HL-60/S4 treated with phorbol 12-myristate 13-acetate at 8.2 ng/mL for 4 days and 3 days (cell line): ENCODE data around the gene BARX1.
"Not testable (repeated sequence)": the region's sequence is repeated elsewhere in the genome, so short reads cannot be mapped to it uniquely, and the experiment has no call there.

Source experiments
- in situ Hi-C: fragments of 300-500 bp; cut with MboI; formaldehyde crosslinking; loops from 2 replicates; pipeline ENCODE4 v1.15.0; 2022; ENCODE audit warnings: low sequenced_read_pairs

Gene BARX1

DNA sequence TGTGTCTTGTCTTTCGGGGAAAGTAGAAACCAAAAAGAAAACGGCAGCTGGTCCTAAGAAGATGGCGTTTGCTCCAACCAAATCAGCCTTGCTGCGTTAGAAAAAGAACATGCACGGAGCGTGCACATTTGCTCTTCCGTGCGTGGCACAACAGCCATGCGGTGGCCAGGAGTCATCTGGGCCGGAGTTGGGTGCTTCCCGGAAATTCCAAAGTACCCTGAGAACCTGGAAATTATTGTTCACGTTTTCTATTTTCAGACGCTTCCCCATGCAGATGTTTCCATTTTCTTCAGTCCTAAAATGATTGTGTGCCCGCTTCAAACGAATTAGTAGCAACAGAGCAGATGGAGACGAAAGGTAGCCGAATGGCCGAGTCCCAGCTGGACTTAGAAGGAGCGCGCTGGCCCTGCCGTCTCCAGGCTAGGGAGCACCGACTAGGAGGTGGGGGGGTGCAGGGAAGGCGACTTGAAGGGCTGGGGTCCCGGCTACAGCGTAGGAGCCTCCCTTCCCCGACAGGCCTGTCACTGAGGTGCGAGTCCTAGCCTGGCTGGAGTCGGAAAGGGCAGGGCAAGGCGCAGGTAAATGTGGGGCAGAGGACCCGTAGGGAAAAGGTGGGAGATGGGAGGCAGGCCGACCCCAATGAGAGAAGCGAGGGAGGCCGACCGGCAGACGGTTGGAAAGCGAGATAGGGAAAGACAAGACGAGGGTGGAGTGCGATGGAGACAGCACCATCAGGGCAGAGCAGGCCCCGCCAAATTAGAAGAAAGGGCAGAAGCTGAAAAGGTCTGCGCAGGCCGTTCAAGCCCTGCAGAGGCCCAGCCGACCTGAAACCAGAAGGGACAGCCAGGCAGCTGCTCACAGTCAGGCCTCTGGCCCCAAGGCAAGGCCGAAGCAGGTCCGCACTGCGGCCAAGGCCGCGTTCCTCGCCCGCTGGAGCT lies 1.4 kb downstream of the BARX1 start:
- in situ Hi-C loops = loop anchor here (25.0 kb wide), 2 partner anchors 266 to 791 kb away; no protein-coding TSS in a partner anchor

DNA sequence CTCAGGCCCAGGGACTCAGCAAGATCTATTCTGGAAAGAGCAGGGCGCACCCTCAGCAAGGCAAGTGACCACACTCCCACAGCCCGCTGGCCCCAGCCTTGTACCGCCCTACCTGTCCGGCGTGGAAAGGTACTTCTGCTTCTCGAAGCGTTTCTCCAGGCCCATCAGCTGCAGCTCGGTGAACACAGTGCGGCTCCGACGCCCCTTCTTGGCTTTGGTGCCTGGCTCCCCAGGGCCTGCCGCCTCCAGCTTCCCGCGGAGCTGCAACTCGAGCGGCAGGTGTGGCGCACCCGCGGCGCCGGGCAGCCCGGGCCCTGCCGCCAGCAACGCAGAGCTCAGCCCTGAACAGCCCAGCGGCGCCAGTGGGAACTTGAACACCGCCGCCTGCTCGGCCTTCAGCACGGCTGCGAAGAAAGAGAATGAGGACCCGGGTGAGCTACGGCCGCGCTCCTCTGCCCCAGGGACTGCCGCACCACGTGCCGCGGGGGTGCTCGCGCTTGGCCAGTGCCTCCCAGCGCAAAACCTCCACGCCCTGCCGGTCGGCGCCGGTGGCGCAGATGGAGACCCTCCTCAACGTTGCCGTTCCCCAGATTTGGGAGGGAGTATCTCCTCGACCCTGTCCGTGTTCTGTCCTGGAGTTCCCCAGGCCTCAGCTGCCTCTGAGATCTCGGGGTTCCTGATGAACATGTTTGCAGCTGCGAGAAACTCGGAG lies 2.2 kb downstream of the BARX1 start:
- in situ Hi-C loops = loop anchor here (25.0 kb wide), 2 partner anchors 266 to 791 kb away; no protein-coding TSS in a partner anchor

DNA sequence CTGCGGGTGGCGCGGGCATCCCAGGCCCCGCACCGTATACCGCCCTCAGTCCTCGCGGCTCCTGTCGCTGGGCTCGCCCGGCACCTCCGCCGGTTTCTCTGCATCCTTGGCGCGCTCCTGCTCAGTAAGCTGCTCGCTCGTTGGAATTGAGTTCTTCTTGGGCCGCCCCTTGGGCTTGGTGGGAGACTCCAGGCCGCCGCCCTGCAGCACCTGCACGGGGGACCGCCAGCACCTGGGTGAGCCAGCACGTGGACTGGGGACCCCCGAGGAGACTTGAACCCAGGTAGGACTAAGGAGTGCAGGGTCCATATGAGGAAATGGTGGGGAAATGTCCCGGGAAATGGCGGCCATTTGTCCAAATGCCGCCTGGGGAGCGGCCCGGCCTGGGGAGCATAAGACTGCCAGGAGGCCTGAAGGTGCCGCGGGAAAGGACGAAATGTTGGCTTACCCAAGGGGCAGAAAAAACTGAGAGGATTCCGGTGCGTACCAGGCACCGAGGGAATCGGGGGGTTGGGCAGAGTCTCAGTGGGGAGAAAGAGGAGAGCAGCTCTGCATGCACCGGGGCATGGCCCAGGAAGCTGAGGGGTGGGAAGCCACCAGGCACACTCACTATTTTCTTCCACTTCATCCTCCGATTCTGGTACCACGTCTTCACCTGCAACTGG lies 2.9 kb downstream of the BARX1 start:
- in situ Hi-C loops = loop anchor here (25.0 kb wide), 2 partner anchors 265 to 790 kb away; no protein-coding TSS in a partner anchor

DNA sequence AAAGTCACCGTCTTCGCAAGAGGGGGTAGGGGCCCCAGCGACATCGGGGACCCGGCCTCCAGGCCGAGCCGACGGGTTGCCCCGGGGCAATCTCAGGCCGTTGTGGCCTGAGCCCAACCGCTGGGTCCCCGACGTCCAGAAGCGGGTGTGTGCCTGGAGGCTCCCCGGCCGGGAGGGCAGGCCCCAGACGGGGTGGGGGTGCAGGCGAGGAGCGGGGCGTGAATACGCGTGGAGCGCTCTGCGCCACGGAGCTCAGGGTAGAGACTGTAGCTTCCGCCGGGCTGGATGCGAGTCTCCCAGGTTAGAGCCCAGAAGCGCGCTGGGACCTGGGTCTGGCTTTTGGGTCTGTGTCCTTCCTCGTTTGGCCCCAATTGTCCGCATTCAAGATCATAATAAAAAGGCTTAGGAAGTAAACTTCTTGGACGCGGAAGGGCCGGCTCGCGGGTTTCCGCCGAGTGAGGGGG lies 3.5 kb downstream of the BARX1 start:
- in situ Hi-C loops = loop anchor here (25.0 kb wide), 2 partner anchors 264 to 789 kb away; no protein-coding TSS in a partner anchor

DNA sequence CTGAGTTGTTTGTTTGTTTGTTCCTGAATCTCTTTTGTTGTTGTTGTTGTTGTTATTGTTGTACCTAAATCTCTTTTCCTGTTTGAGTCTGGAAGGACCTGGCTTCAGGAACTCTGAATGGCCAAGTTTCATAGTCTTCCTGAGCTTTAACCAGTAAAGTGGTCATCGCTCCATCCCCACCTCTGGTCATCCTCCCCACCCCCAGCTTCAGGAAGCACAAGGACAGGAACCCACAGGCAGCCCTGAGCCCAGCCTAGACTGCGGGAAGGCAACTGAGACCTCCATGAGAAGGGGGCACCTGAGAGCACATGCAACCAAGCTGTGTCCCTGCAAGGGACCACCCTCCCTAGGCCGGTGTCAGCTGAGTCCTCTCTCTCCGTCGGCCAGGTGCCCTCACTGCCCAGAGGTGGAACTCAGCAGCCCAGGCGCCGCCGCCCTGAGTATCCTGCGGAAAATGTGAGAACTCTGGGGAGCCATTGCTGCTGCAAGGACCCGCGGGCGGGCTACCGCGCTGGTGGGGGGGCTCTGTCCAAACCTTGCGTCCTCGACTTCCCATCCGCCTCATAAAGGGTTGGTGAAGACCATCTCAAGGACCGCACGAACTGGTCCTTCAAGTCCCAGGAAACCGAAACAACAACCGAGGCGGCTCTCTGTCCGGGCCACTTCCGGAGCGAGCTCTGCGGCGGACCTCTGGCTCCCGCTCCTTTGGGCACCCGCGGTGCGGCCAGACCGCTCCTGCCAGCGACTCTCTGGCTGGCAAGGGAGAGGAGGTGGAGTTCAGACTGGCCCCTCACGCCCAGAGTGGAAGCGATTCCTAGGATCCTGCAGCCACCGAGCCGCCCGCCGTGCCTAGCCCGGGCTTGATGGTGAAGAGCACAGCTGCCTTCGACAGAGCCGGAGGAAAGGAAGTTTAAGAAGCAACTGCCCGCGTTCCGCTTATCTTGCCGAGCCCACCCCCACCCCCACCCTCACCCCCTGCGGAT lies 4.2 kb downstream of the BARX1 start:
- in situ Hi-C loops = loop anchor here (25.0 kb wide), 2 partner anchors 264 to 789 kb away; no protein-coding TSS in a partner anchor

DNA sequence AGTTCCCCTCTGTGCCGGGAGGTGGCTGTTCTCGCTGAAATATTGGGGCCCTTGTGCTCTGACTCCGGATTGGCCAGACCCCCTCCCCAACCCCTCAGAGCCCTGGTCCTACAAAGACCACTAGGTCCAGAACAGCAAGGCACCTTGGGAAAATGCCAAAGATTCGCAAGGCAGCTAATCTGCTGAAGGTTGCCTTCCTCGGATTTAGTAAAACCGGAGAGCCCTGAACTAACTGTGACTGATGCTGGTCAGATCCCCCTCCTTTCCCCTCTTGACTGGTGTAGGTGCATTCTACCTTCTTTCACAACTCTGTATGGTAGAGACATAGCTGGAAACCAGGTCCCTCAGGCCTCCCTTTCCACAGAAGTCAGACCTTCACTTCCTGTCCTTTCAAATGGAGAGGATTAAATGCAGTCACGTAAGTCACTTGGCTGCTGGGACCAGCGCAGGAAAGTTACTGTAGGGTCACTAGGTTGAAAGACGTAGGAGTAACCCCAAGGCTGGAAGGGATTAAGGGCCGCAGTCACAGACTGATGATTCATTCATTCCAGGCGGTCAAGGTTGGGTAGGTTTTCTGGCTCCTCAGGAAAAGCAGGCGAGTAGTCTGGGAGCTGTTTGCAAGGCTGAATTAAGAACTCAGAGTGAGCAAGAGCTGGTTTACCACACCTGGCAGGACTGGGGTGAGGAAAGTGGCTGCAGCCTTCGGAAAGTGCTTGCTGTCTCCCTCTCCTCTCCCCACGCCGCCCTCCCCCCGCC lies 5.3 kb downstream of the BARX1 start:
- in situ Hi-C loops = loop anchor here (25.0 kb wide), 2 partner anchors 263 to 788 kb away; no protein-coding TSS in a partner anchor

DNA sequence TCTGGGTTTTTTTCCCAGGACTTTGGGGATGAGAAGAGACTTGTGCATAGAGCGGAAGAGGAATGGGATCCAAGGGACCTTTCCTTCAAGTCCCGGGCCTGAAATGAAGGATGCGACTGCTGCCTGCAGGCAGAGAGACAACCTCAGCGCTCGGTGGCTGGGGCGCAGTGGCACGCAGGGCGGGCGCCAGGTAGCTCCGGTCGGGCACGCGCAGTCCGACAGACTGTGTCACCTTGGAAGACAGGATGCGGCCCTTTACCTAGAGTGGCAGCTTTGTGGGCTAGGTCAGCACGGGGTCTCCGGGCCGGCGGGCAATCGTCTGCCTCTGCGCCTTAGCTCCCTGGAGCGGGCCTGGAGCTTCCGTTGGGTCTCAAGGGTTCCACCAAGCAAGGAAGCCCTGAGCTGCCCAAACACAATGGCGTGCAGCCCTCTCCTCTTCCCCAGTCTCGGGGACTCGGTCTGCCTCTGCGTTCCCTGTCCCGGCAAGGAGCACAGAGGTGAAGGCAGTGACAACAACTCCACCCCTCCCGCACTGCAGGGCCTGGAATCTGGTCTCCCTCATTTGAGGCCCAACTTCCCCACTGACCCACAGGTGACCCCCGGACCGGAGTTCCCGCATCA lies 6.0 kb downstream of the BARX1 start:
- in situ Hi-C loops = no loop called here

DNA sequence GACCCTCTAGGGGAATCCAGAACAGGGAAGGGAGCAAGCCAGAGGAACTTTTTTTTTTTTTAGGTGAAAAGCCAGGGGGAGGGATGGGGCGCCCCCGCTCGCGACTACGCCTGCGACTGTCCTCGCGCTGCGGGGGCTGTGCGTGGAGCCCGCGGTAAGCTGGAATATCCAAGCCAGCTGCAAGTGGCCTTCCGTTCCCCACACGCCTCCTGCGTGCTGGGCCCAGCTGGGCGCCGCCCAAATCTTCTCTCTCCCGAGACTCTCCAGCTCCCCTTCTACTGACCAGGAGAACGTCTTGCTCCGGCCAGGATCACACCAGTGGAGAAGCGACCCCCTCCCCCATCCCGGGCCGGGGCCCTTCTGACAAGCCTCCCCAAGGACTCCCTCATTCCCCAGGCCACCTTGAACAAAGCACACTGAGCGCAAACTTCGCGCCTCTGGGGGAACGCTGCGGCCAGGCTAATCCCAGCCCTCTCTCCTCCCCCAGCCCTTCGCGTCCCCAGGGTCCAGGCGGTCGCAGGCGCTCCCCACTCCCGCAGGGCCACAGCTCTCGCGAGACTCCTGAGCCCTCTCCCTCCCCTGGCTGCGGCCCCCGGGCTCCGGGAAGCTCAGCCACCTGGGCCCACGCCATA lies 6.6 kb downstream of the BARX1 start:
- in situ Hi-C loops = no loop called here

DNA sequence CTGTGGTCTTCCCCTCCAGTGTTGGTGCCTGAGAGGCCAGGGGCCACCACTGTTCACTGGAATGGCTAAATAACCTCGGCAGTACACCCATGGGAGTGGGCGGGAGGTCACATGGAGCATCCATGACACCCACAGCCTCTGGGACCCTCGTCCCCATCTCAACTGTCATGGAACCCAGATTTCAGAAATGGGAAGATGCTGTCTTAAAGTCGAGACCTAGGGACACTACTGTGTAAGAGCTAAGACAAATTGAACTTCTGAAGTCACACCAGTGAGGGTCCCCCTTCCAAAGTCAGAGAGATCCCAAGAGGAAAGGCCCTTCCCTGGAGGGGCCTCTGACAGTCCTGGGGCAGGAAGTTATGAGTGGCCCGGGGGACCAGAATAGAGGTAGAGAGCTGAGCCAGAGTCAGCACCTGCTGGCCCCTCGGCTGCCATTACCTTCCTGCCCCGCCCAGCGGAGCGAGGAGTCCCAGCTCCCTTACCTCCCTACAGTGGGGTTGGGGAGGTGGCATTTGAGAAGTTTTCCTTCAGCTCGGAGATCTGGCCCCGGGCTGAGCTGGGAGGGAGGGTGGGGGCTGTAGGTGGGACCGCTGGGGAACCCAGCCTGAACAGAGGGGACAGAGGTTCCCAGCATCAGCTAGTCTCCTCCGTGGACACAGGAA lies 7.6 kb downstream of the BARX1 start:
- in situ Hi-C loops = no loop called here

DNA sequence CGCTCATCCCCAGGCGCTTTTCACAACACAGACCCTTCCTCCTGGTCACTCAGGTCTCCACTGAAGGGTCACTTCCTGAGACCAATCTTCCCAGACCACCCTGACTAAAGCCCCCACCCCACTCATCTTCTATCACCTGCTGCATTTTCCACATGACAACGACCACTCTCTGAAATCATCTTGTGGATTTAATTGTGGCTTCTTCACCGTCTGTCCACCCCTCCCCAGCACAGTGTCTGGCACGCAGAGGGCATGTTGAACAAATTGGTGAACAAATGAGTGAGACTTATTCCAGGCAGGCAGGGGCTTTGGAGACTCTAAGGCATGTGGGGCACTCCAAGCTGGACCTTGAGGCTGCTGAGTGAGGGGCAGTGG lies 8.8 kb downstream of the BARX1 start:
- in situ Hi-C loops = no loop called here

DNA sequence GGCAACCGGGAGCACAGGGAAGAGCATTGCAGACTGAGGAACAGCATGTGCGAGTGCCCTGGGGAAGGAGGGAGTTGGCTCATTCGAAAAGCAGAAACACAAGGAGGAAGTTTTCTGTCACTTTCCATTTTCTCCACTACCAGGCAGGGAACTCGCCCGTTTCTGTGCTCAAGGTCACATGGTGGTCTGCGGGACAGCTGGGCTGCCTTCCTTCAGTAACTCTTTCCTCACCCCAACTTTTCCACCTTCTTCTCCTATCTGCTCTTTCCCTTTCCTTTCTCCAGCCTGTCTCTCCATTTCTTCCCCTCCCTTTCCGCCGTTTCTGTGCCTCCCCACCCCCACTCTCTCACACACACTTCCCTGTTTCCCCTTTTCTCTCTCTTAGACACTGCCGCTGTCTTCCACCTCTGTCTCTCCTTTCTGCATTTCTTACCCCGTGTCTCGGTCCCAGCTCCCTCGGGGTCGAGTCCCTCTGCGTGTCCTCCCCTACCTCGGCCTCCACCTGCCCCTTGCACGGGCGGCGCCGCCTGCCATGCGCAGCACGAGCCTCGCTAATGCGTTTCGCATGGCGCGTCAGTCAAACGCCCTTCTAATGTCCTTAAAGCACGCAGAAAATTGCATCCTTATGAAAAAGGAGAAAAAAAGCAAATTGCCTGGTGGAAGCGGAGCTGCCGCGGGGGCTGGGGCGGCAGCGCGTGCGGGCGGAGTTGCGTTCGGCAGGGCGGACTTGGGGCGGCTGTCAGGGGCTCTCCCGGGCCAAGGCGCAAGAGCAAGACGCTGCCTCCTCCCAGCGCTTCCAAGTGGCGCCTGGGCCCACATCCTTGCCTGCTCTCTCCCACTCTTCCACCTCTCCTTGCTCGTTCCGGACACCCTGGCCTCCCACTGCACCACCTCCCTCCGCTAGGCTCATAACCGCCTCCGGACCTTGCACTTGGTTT lies 9.5 kb downstream of the BARX1 start:
- in situ Hi-C loops = no loop called here

DNA sequence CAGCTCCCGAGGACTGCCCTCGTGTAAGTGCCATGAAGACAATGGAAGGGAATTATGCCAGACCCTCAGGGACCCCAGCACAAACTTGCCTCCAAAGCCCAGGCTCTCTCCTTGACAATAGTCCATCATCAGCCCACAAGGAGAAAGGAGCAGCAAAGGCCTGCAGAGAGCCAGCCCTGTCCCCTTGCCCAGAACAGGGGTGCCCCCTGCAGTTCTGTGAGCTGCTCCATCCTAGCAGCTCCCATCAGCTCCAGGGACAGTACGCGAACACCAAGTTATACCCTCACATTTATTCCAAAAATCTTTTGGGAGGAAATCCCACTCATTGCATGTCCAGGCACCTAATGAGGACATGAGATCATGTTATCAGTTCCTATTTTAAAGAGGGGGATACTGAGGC lies 11.1 kb downstream of the BARX1 start:
- in situ Hi-C loops = no loop called here

DNA sequence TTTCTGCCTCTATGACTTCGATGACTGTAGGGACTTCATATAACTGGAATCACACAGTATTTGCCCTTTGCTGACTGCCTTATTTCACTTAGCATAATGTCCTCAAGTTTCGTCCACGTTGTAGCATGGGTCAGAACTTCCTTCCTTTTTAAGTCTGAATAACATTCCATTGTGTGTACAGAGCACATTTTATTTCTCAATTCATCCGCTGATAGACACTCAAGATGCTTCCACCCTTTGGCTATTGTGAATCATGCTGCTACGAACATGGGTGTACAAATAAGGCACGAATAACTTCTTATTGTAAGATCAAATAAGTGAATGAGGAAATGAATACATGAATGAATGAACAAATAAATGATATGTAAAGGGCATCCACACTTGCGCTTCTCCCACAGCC lies 13.0 kb downstream of the BARX1 start:
- in situ Hi-C loops = no loop called here

DNA sequence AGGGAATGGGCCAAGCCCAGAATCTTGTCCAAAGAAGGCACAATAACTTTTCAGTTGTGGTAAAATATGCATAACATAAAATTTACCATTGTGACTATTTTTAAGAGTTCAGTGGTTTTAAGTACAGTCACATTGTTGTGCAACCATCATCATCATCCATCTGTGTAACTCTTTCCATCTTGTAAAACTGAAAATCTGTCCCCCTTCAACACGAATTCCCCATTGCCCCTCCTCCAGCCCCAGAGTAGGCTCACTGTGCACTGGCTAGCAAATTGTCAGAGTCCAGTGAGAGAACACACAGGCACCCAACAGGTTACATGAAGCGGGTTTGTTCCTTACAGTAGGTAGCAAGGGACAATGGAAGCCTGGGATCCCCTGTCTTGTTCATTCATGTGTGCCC lies 13.7 kb downstream of the BARX1 start:
- in situ Hi-C loops = no loop called here

DNA sequence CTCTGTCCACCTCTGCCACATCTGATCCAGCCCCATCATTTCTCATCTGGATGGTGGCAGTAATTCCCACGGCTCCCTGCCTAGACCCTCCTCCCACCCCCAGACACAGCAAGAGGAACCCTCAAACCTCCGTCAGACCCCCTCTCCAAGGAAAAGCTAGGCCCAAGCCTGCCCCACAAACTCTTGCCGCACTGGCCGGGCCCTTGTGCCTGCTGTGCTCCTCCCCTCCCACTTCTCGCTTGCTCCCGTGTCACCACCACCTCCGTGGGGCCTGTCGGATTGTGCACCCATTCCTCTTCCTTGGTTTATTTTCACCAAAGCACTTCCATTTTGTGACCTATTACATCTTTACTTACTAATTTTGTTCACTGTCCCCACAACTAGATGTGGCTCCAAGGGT lies 14.2 kb downstream of the BARX1 start:
- in situ Hi-C loops = no loop called here

DNA sequence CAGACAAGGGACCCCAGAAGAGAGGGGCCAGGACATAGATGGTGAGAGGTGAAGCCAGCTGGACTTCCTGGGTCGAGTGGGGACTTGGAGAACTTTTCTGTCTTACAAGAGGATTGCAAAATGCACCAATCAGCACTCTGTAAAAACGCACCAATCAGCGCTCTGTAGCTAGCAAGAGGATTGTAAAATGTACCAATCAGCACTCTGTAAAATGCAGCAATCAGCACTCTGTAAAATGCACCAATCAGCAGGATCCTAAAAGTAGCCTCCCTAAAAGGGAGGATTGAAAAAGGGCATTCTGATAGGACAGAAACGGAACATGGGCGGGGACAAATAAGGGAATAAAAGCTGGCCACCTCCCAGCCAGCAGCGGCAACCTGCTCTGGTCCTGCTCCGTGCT lies 15.6 kb downstream of the BARX1 start:
- in situ Hi-C loops = not testable (repeated sequence)

DNA sequence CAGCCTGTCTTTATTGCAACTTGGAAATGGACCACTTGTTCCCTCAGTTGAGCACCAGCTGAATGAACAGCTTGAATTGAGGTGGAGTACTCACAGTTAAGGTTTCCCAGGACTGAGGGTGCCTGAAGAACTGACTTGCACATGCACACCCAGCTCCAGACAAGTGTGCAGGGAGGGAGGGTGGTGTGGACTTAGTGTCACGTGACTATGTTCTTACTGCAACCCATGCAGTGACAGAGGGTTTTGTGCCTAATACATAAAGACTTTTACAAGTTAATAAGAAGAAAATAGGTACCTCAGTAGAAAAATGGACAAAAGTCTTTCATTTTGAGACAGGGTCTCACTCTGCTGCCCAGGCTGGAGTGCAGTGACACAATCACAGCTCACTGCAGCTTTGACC lies 18.0 kb downstream of the BARX1 start:
- in situ Hi-C loops = no loop called here
